ENCODE data around the gene ENTR1.

- TF ChIP-seq TAF1 (IDR thresholded peaks at IDR 0.05; ENCODE audit: borderline replicate concordance, low read depth, low read length) (no peak), CTCF (IDR thresholded peaks at IDR 0.05 in 2 of 3, conservative IDR thresholded peaks at IDR 0.05 in 1 of 3; ENCODE audit: control insufficient read depth in 2 of 3, extremely low read depth in 1 of 3, insufficient read depth in 1 of 3, low read depth in 3 of 3, low read length in 3 of 3) (no peak), STAT3 (IDR thresholded peaks at IDR 0.05; ENCODE audit: low read depth, low read length) (no peak), BACH1 (IDR thresholded peaks at IDR 0.05; ENCODE audit: borderline replicate concordance) (no peak), TCF3 (IDR thresholded peaks at IDR 0.05; ENCODE audit: borderline replicate concordance, insufficient read depth, low read depth, low read length) (no peak), EP300 (IDR thresholded peaks at IDR 0.05; ENCODE audit: borderline replicate concordance in 1 of 2, control insufficient read depth in 1 of 2, low read depth in 2 of 2, low read length in 2 of 2) (no peak), NFYB (IDR thresholded peaks at IDR 0.05; ENCODE audit: insufficient read depth, low read depth, low read length) (no peak), EZH2 (IDR thresholded peaks at IDR 0.05; ENCODE audit: borderline replicate concordance, control insufficient read depth, low read depth, low read length) (no peak), TARDBP (IDR thresholded peaks at IDR 0.05; ENCODE audit: borderline replicate concordance) (no peak), NR2C2 (IDR thresholded peaks at IDR 0.05; ENCODE audit: borderline replicate concordance, control insufficient read depth, insufficient read length, low read depth) (no peak)
Observed at GRCh38 chr9:136353757-136354488, 56.5 kb downstream of the ENTR1 start.

Measured in GM12878 (cell line).